Upper lobe of left lung (tissue), 4 donors: ENCODE data around the gene VAV2.

Experiments used
- CTCF ChIP-seq, 6 experiments: fragments of 450-650 bp in 4 of 6; fragments of 200-600 bp in 2 of 6; sonication (generic) in 2 of 6; IDR thresholded peaks; one replicate each; pipeline ENCODE4 v1.5.1; 2016 to 2019; ENCODE audit warnings: antibody characterized with exemption in 6 of 6
- EP300 ChIP-seq, 4 donors: sonication (generic); formaldehyde crosslinking; IDR thresholded peaks; one replicate each; pipeline ENCODE4 v1.5.1; 2017; ENCODE audit warnings: antibody characterized with exemption in 4 of 4, control low read depth in 2 of 4
- POLR2A ChIP-seq, 4 donors: fragments of 450-650 bp; IDR thresholded peaks; one replicate each; pipeline ENCODE4 v1.5.1; 2016 to 2017; ENCODE audit warnings: antibody characterized with exemption in 4 of 4, mild to moderate bottlenecking in 2 of 4
- POLR2AphosphoS5 ChIP-seq, 2 donors: sonication (generic); formaldehyde crosslinking; IDR thresholded peaks; one replicate each; pipeline ENCODE4 v1.5.1; 2017; ENCODE audit warnings: antibody characterized with exemption in 2 of 2

GRCh38 chr9:134010310-134011173, 18.4 kb upstream of the VAV2 start:
- TF ChIP-seq EP300 (IDR thresholded peaks at IDR 0.05), result no peak
- no peak for TF ChIP-seq CTCF (IDR thresholded peaks at IDR 0.05)
- no peak for TF ChIP-seq POLR2AphosphoS5 (IDR thresholded peaks at IDR 0.05)
- no peak for TF ChIP-seq POLR2A (IDR thresholded peaks at IDR 0.05)
